Epithelial cell of proximal tubule (primary cell): ENCODE data around the gene SUCLG1. TPM values are rescaled to one million over a fixed set of nuclear protein-coding genes. Genes with fewer than 3 reads are reported as not detected.

Source experiments
- DNase-seq: peaks from one replicate; pipeline ENCODE4 v3.0.0-alpha.2; 2011; ENCODE audit warnings: low read depth
- H3K4me3 ChIP-seq: 2 replicates; pipeline ENCODE4 v1.5.1; 2011; ENCODE audit warnings: low read depth, mild to moderate bottlenecking, low read length
- CTCF ChIP-seq: conservative IDR thresholded peaks from 2 replicates; pipeline ENCODE4 v1.5.1; 2012; ENCODE audit warnings: low read depth, mild to moderate bottlenecking, low read length
- total RNA-seq: library from RNA; depleted of rRNA; stranded (reverse); fragments of >200 nt; gene quantifications from 2 replicates; pipeline ENCODE4 v1.2.3, GENCODE V29; 2015

SUCLG1 gene
- total RNA-seq, 1 donor from 2014 or later = 52.6 TPM

- no peak for TF ChIP-seq CTCF
- no peak for DNase-seq
- no peak overlapping the region for H3K4me3 ChIP-seq
Measured at GRCh38 chr2:84394628-84395027, 64.5 kb downstream of the SUCLG1 start.

GRCh38 chr2:84393829-84394228 lies 65.3 kb downstream of the SUCLG1 start:
- no peak overlapping the region for H3K4me3 ChIP-seq
- DNase-seq = no peak
- TF ChIP-seq CTCF = no peak

GRCh38 chr2:84389794-84390193 lies 69.3 kb downstream of the SUCLG1 start:
- DNase-seq = no peak
- no peak overlapping the region for H3K4me3 ChIP-seq
- TF ChIP-seq CTCF = no peak

GRCh38 chr2:84388921-84389490 lies 70.1 kb downstream of the SUCLG1 start:
- no peak overlapping the region for H3K4me3 ChIP-seq
- TF ChIP-seq CTCF = no peak
- no peak for DNase-seq

GRCh38 chr2:84388133-84388532 lies 70.9 kb downstream of the SUCLG1 start:
- TF ChIP-seq CTCF = no peak
- H3K4me3 ChIP-seq = no peak overlapping the region
- DNase-seq = no peak

- TF ChIP-seq CTCF = no peak
- H3K4me3 ChIP-seq = no peak overlapping the region
- DNase-seq = no peak
Measured at GRCh38 chr2:84386336-84387040, 72.6 kb downstream of the SUCLG1 start.

- TF ChIP-seq CTCF = no peak
- H3K4me3 ChIP-seq = no peak overlapping the region
- no peak for DNase-seq
Measured at GRCh38 chr2:84383271-84383670, 75.8 kb downstream of the SUCLG1 start.
